ENCODE measurements around the gene ACOXL.

ACOXL gene

GRCh38 chr2:110875384-110875725 is 143.0 kb downstream of the ACOXL start:
- TF ChIP-seq CTCF (IDR thresholded peaks at IDR 0.05; ENCODE audit: low read depth, low read length, poor library complexity, severe bottlenecking) (no peak), EZH2phosphoT487 (IDR thresholded peaks at IDR 0.05; ENCODE audit: borderline replicate concordance, low read length) (no peak)
- Histone ChIP-seq H3K36me3 (ENCODE audit: control insufficient read depth, low read length) (no peaks in the 10 kb centered on the region), H3K79me2 (ENCODE audit: control insufficient read depth, low read length) (no peaks in the 10 kb centered on the region), H4K20me1 (ENCODE audit: control insufficient read depth, insufficient read depth, low read depth, low read length) (no peaks in the 10 kb centered on the region), H3K9me3 (ENCODE audit: control insufficient read depth, insufficient read depth, low read length) (peaks cover 7% of the 10 kb centered on the region; the same call in 1 of the 2 replicates), H3K27me3 (ENCODE audit: control insufficient read depth, low read length) (peaks cover 4% of the 10 kb centered on the region; the same call in 1 of the 2 replicates), H3K9me2 (replicated peaks; ENCODE audit: control insufficient read depth, low read length) (no peaks in the 10 kb centered on the region), H3K4me1 (ENCODE audit: control insufficient read depth, low read length) (peaks cover 24% of the 10 kb centered on the region), H3F3A (ENCODE audit: control insufficient read depth, insufficient read depth) (no peaks in the 10 kb centered on the region), H3K4me3 (ENCODE audit: low read length) (no peak overlapping the region), H3K27ac (ENCODE audit: low read depth, low read length) (peak overlapping the region; percentile 32), H3K4me2 (ENCODE audit: low read length) (peak overlapping the region; percentile 23)

GRCh38 chr2:110876167-110876999 is 144.0 kb downstream of the ACOXL start:
- H3K4me1 ChIP-seq (ENCODE audit: control insufficient read depth, low read length): peaks cover 24% of the 10 kb centered on the region
- no peaks in the 10 kb centered on the region for H3K79me2 ChIP-seq (ENCODE audit: control insufficient read depth, low read length)
- H3K27ac ChIP-seq (ENCODE audit: low read depth, low read length): no peak overlapping the region
- H3K4me2 ChIP-seq (ENCODE audit: low read length): no peak overlapping the region
- peaks cover 7% of the 10 kb centered on the region; the same call in 1 of the 2 replicates for H3K9me3 ChIP-seq (ENCODE audit: control insufficient read depth, insufficient read depth, low read length)
- H3K27me3 ChIP-seq (ENCODE audit: control insufficient read depth, low read length): peaks cover 4% of the 10 kb centered on the region; the same call in 1 of the 2 replicates
- H3K4me3 ChIP-seq (ENCODE audit: low read length): no peak overlapping the region
- TF ChIP-seq EZH2phosphoT487 (IDR thresholded peaks at IDR 0.05; ENCODE audit: borderline replicate concordance, low read length) (no peak), CTCF (IDR thresholded peaks at IDR 0.05; ENCODE audit: low read depth, low read length, poor library complexity, severe bottlenecking) (peak; percentile 65)
- H4K20me1 ChIP-seq (ENCODE audit: control insufficient read depth, insufficient read depth, low read depth, low read length): no peaks in the 10 kb centered on the region
- no peaks in the 10 kb centered on the region for H3F3A ChIP-seq (ENCODE audit: control insufficient read depth, insufficient read depth)
- H3K36me3 ChIP-seq (ENCODE audit: control insufficient read depth, low read length): no peaks in the 10 kb centered on the region
- no peaks in the 10 kb centered on the region for H3K9me2 ChIP-seq (replicated peaks; ENCODE audit: control insufficient read depth, low read length)

GRCh38 chr2:110877031-110877827 is 144.9 kb downstream of the ACOXL start:
- H3K4me2 ChIP-seq (ENCODE audit: low read length): peak overlapping the region; percentile 11; the same call in 1 of the 2 replicates
- TF ChIP-seq EZH2phosphoT487 (IDR thresholded peaks at IDR 0.05; ENCODE audit: borderline replicate concordance, low read length): no peak
- H3K4me1 ChIP-seq (ENCODE audit: control insufficient read depth, low read length): peaks cover 24% of the 10 kb centered on the region
- no peak overlapping the region for H3K27ac ChIP-seq (ENCODE audit: low read depth, low read length)
- no peaks in the 10 kb centered on the region for H3K79me2 ChIP-seq (ENCODE audit: control insufficient read depth, low read length)
- no peaks in the 10 kb centered on the region for H3K36me3 ChIP-seq (ENCODE audit: control insufficient read depth, low read length)
- no peak overlapping the region for H3K4me3 ChIP-seq (ENCODE audit: low read length)
- H3K9me3 ChIP-seq (ENCODE audit: control insufficient read depth, insufficient read depth, low read length): peaks cover 7% of the 10 kb centered on the region; the same call in 1 of the 2 replicates
- H3K27me3 ChIP-seq (ENCODE audit: control insufficient read depth, low read length): peaks cover 7% of the 10 kb centered on the region
- H4K20me1 ChIP-seq (ENCODE audit: control insufficient read depth, insufficient read depth, low read depth, low read length): no peaks in the 10 kb centered on the region
- no peaks in the 10 kb centered on the region for H3K9me2 ChIP-seq (replicated peaks; ENCODE audit: control insufficient read depth, low read length)
- no peaks in the 10 kb centered on the region for H3F3A ChIP-seq (ENCODE audit: control insufficient read depth, insufficient read depth)
